GM12875 (cell line): Measurements from ENCODE around the gene MRPL4.

Experiments used
- H3K4me3 ChIP-seq: one replicate; pipeline ENCODE4 v1.5.1; 2011; ENCODE audit warnings: low read depth, low read length, control low read depth
- TF ChIP-seq, protein P1 (sequence below): IDR thresholded peaks from 2 replicates; pipeline ENCODE4 v1.5.1; 2011; ENCODE audit warnings: low read depth, mild to moderate bottlenecking, control low read depth, inconsistent platforms, low read length, moderate library complexity, borderline replicate concordance; ENCODE audit not compliant: insufficient read depth

MRPL4 gene

DNA sequence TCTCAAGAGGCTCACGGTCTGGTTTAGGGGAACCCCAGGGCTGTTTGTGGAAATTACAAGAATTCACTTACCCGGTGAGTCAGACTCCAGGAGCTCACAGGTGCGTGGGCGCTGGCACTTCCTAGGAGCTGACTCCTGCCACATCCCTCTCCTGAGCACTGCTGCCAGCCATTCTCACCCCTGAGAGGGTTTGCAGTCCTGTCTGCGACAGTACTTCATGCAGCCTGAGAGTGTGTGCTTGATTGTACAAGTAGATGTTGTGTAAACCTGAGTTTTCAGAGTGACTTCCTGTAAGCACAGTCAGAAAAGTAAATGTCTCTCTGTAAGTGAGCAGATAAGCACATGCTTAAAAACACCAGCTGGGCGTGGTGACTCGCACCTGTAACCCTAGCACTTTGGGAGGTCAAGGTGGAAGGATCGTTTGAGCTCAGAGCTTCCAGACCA, 8.1 kb downstream of the MRPL4 start:
- TF ChIP-seq, protein P1, sequence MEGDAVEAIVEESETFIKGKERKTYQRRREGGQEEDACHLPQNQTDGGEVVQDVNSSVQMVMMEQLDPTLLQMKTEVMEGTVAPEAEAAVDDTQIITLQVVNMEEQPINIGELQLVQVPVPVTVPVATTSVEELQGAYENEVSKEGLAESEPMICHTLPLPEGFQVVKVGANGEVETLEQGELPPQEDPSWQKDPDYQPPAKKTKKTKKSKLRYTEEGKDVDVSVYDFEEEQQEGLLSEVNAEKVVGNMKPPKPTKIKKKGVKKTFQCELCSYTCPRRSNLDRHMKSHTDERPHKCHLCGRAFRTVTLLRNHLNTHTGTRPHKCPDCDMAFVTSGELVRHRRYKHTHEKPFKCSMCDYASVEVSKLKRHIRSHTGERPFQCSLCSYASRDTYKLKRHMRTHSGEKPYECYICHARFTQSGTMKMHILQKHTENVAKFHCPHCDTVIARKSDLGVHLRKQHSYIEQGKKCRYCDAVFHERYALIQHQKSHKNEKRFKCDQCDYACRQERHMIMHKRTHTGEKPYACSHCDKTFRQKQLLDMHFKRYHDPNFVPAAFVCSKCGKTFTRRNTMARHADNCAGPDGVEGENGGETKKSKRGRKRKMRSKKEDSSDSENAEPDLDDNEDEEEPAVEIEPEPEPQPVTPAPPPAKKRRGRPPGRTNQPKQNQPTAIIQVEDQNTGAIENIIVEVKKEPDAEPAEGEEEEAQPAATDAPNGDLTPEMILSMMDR = no peak
- no peak overlapping the region for H3K4me3 ChIP-seq

DNA sequence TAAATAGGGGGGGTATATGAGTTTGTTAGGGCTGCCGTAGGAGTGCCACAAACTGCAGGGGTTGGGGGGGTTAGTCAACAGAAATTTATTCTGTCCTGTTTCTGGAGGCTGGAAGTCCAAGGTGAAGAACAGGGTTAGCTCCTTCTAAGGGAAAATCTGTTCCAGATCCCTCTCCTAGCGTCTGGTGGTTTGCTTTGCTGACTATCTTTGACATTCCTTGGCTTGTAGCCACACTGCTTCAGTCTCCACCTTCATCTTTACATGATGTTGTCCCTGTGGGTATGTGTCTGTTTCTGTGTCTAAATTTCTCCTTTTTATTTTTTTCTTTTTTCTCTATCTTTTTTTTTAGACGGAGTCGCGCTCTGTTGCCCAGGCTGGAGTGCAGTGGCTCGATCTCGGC, 10.8 kb downstream of the MRPL4 start:
- TF ChIP-seq, protein P1 = no peak
- no peak overlapping the region for H3K4me3 ChIP-seq

DNA sequence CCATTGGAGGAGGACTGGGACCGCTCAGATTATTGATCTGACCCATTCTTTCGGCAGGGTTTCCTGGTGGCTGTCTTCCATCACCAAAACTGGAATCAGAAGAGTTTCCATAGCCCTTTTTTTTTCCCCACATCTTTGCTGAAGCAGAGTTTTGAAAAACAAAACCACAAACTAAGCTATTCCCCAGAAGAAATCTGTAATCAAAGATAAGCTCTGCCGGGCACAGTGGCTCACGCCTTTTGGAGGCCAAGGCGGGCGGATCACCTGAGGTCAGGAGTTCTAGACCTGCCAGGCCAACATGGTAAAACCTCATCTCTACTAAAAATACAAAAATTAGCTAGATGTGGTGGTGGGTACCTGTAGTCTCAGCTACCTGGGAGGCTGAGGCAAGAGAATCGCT, 14.7 kb downstream of the MRPL4 start:
- TF ChIP-seq, protein P1 = no peak
- H3K4me3 ChIP-seq = no peak overlapping the region

DNA sequence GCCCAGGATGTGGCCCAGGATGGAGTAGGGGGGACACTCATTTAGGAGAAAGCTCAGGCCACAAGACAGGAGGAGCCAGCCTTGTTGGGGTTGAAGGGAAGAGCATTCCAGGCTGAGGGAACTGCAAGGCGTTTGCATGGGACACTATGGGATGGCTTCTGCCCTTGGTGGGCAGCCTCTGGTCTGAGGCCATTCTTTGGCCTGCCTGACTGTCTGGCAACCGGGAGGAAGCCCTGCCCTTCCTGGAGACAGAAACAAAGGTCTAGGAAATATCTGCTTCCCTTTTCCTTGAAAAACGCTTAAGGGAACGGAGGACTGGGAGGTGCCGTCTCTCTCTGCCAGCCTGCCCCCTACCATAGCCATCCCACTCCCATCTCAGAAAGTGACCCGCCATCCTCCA, 16.1 kb downstream of the MRPL4 start:
- TF ChIP-seq, protein P1 = no peak
- H3K4me3 ChIP-seq = no peak overlapping the region

DNA sequence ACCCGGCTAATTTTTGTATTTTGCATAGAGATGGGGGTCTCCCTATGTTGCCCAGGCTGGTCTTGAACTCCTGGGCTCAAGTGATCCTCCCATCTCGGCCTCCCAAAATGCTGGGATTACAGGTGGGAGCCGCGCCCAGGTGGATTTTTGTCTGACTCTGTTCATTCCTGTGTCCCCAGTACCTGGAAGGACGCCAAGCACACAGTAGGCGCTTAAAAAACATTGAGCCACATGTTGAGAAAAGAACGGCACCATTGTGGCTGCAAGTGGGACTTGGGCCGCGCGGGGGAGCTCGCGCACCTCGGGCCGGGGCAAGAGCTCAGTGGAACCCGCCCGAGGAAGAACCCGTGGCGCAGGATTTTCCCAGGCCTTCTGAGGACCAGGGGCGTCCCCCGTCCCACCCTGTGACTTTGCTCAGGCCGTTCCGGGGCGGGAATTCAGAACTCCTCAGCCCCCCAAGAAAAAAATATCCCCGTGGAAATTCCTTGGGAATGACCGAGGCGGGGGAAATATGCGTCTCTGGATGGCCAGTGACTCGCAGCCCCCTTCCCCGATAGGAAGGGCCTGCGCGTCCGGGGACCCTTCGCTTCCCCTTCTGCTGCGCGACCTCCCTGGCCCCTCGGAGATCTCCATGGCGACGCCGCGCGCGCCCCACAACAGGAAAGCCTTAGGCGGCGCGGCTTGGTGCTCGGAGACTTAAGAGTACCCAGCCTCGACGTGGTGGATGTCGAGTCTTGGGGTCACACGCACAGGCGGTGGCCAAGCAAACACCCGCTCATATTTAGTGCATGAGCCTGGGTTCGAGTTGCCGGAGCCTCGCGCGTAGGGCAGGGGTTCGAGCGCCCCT, 17.5 kb downstream of the MRPL4 start:
- TF ChIP-seq, protein P1 = peak; percentile 94
- H3K4me3 ChIP-seq = peak overlapping the region; percentile 81

DNA sequence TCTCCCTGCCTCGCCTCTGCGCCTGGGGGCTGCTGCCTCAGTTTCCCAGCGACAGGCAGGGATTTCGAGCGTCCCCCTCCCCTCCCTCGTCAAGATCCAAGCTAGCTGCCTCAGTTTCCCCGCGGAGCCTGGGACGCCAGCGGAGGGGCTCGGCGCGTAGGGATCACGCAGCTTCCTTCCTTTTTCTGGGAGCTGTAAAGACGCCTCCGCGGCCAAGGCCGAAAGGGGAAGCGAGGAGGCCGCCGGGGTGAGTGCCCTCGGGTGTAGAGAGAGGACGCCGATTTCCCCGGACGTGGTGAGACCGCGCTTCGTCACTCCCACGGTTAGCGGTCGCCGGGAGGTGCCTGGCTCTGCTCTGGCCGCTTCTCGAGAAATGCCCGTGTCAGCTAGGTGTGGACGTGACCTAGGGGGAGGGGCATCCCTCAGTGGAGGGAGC, 18.2 kb downstream of the MRPL4 start:
- H3K4me3 ChIP-seq = peak overlapping the region; percentile 81

More for the DNA sequence above, 18.2 kb downstream of the MRPL4 start:
- TF ChIP-seq, protein P1 = no peak
